Epithelial cell of prostate (primary cell): ENCODE results near the gene SSBP2.

ENCODE experiments used
- DNase-seq: peaks from one replicate; pipeline ENCODE4 v3.0.0-alpha.2; 2011; ENCODE audit warnings: low read depth, low spot score
- H3K27ac ChIP-seq: fragments of 450-650 bp; 2 replicates; pipeline ENCODE4 v1.5.1; 2017; ENCODE audit warnings: mild to moderate bottlenecking

Gene SSBP2

GRCh38 chr5:81547001-81547400, 203.9 kb downstream of the SSBP2 start:
- DNase-seq: no peak
- H3K27ac ChIP-seq: no peak overlapping the region

GRCh38 chr5:81545911-81546310, 205.0 kb downstream of the SSBP2 start:
- no peak for DNase-seq
- H3K27ac ChIP-seq: no peak overlapping the region

DNA sequence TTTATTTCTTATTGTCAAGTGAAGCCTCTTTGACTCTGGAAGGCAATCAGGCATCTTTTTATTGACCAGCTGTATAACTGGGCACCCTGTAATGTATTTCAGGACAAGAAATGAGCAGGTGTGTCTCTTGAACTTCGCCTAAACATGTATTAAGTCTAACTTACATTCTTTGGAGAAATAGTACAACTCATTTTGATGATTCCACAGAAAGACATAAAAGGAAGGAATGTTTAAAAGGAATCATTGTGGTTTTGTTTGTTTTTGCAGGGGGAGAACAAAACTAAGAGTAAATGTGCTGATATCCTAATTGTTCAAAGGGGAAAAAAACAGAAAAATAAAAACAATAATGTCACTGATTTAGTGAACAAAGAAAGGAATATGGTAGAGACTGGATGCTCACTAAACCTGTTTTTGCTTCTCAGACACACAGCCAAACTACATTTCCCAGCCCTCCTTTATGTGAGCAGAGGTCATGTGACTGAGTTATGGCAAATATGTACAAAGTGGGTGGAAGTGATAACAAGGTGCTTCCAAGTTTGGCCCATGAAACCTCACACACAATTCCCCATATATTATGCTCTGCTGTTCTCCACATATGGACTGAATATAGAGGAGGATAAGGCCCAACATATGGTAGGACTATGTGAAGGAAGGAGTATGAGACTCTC, 206.4 kb downstream of the SSBP2 start:
- no peak for DNase-seq
- no peak overlapping the region for H3K27ac ChIP-seq

DNA sequence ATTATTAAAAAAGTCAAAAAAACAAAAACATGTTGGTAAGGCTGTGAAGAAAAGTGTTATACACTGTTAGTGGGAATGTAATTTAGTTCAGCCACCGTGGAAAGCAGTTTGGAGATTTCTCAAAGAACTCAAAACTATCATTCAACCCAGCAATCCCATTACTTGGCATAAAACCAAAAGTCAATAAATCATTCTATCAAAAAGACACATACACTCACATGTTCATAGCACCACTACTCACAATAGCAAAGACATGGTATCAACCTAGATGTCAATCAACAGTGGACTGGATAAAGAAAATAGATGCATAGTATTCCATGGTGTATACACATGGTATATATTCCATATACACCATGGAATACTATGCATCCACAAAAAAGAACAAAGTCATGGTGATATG, 208.7 kb downstream of the SSBP2 start:
- no peak overlapping the region for H3K27ac ChIP-seq
- DNase-seq: no peak

DNA sequence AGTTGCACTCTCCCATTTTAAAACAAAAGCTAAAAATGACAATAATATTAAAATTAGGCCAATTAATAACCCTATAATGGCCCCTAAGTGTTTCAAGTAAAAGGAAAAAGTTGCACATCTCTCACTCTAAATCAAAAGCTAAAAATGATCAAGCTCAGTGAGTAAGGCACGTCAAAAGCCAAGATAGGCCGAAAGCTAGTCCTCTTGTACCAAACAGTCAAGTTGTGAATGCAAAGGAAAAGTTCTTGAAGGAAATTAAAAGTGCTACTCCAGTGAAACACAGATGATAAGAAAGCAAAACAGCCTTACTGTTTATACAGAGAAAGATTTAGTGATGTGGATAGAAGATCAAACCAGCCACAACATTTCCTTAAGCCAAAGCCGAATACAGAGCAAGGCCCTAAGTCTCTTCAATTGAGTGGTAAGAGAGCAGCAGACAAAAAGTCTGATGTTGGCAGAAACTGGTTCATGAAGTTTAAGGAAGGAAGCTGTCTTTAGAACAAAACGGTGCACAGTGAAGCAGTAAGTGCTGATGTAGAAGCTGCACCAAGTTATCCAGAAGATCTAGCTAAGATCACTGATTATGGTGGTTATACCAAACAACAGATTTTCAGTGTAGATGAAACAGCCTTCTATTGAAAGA, 212.9 kb downstream of the SSBP2 start:
- no peak for DNase-seq
- no peak overlapping the region for H3K27ac ChIP-seq

DNA sequence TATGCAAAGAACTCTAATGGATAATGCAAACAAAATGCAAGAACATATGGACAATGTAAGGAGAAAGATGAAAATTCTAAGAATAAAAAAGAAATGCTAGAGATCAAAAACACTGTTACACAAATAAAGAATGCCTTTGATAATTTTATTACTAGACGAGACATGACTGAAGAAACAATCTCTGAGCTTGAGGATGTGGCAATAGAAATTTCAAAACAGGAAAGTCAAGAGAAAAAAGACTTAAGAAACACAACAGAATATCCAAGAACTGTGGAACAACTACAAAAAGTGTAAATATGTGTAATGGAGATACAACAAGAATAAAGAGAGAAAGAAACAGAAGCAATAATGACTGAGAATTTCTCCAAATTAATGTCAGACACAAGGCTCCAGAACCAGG, 216.5 kb downstream of the SSBP2 start:
- DNase-seq: no peak
- no peak overlapping the region for H3K27ac ChIP-seq

DNA sequence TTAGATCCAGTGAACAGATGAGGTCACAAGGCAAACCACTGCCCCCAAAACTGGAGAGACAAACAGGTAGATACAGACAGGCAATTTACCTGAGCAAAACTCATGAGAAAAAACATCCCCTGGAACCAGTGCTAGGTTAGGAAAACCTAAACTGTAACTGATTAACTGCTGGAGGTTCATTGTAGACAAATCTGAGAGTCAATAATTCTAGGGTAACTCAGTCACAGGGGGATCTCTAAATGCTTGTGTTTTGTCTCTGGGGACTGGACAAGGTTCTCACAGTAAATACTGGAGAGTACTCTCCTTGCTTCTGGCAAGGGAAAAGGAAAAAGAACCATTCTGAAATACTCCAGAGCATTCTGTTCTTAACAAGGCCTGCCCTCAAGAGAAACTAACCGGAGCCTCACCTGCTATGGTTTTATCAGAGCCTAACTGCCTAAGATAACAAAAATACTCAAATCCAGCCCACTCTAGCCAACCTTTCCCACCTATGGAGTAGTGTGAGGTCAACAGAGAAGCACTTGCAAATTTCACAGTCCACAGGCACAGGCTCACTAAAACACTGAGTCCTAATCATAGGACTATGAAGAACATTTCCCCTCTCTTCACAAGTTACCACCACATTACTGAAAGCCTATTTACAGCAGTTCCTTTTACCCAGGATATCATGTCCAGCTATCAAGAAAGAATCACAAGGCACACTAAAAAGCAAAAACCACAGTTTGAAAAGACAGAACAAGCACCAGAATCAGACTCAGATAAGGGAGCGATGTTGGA, 217.1 kb downstream of the SSBP2 start:
- DNase-seq: no peak
- no peak overlapping the region for H3K27ac ChIP-seq

DNA sequence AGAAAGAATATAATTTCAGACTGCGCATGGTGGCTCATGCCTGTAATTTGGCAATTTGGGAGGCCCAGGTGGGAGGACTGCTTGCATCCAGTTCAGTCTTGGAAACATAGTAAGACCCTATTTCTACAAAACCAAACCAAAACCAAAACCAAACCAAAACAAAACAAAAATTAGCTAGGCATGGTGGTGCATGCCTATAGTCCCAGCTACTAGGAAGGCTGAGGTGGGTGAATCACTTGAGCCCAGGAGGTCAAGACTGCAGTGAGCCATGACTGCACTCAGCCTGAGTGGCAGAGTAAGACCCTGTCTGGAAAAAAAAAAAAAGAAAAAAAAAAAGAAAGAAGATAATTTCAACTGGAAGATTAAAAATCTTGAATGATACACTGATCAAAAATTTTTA, 220.0 kb downstream of the SSBP2 start:
- no peak for DNase-seq
- no peak overlapping the region for H3K27ac ChIP-seq

DNA sequence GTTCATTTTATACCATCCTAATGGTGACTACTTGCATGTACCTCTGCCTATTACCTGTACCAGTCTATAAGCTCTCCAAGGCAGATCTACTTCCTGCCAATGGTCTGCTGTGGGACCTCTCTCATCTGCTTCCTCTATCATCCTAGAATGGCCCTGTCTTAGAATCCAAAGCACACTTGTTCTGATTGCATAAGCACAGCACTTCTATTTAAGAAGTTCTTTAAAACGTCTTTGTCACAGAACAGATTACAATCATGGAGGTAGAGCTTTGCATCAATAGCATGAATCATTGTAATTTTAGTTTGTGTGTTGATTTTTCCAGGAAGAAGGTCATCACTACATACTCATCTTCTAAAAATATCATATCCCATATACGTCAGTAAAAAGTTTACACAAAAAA, 225.2 kb downstream of the SSBP2 start:
- no peak overlapping the region for H3K27ac ChIP-seq
- no peak for DNase-seq

- no peak overlapping the region for H3K27ac ChIP-seq
- DNase-seq: no peak
These were observed 226.9 kb downstream of the SSBP2 start for GRCh38 chr5:81524015-81524414.

DNA sequence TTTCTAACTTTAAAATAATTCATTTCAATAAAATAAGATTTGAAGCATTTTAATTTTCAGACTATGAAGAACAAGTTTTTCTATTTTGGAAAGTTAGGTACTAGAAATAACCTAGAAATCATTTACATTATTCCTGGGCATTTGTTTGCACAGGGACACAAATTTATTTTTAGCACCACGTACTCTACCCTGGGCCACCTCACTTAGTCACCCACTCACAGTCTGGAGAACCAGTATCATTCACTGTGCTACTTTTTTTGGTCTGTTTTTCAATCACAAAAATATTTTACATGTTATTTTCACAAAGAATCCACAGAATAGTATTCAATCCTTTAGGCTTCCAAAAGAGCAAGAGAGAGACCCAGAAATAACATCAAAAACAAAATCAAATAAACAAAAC, 228.3 kb downstream of the SSBP2 start:
- no peak overlapping the region for H3K27ac ChIP-seq
- no peak for DNase-seq

DNA sequence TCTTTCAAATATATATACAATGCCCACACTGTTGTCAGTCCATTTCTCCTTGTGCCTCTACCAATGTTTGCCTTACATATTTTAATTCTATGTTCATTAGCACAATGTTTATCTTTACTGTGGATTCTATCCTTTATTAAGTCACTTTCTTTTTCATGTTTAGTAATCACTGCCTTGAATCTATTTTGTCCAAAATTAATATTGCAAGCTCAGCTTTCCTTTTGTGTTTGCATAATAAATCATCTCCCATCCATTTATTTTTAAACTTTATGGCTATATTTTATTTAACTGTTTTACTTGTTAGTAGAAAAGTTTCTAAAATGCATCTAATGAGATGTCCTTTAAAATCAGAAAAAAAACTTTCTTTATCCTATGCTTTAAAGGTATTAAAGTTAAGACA, 230.1 kb downstream of the SSBP2 start:
- DNase-seq: no peak

GRCh38 chr5:81519217-81519905, 231.5 kb downstream of the SSBP2 start:
- DNase-seq: no peak
- no peak overlapping the region for H3K27ac ChIP-seq

More for the DNA sequence above, 230.1 kb downstream of the SSBP2 start:
- no peak overlapping the region for H3K27ac ChIP-seq

GRCh38 chr5:81517462-81517861, 233.4 kb downstream of the SSBP2 start:
- DNase-seq: no peak
- H3K27ac ChIP-seq: no peak overlapping the region

GRCh38 chr5:81516091-81516490, 234.8 kb downstream of the SSBP2 start:
- DNase-seq: no peak
- no peak overlapping the region for H3K27ac ChIP-seq

GRCh38 chr5:81513982-81514381, 236.9 kb downstream of the SSBP2 start:
- no peak for DNase-seq
- H3K27ac ChIP-seq: no peak overlapping the region

DNA sequence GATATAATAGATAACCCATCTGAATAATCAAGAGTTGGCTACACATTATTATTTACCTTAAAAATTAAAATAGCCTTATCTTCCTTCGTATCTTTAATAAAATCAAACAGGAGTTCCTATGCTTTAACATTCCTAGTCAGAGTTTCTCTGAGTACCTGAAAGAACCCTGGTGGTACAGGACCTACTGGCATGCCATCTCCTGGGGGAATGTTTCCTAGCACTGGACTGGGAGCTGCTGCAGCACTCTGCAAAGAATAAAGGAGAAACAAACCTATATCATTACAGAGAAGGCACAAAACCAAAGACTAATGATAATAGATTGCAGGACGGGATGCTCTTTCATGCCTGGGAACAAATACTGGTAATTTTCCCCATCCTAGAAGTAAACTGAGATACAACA, 237.4 kb downstream of the SSBP2 start:
- no peak for DNase-seq
- H3K27ac ChIP-seq: no peak overlapping the region

GRCh38 chr5:81506900-81507588, 243.9 kb downstream of the SSBP2 start:
- peak; percentile 39 for DNase-seq
- H3K27ac ChIP-seq: no peak overlapping the region

DNA sequence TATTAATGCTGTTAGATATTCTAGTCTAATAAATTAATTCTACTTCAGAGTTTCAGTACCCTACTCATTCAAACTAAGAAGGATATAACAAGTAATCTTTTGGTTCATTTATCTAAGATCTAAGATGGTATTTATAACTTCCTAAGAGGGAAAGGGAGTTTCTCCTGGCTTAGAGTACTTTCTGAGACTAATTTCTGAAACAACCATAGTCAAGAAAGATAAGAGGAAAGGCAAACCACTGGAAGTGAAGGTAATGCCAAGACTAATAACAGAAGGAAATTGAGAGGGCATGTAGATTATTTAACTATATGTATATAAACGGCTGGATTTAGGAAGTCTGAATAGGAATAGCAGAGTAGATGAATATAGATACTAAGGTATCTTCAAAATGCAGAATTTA, 244.5 kb downstream of the SSBP2 start:
- DNase-seq: no peak
- no peak overlapping the region for H3K27ac ChIP-seq

- no peak for DNase-seq
- H3K27ac ChIP-seq: no peak overlapping the region
These were observed 245.2 kb downstream of the SSBP2 start for GRCh38 chr5:81505672-81506071.
